ENCODE results near the gene NKAPD1.
"Not testable (repeated sequence)": the region's sequence is repeated elsewhere in the genome, so short reads cannot be mapped to it uniquely, and the experiment has no call there.

The NKAPD1 gene

DNA sequence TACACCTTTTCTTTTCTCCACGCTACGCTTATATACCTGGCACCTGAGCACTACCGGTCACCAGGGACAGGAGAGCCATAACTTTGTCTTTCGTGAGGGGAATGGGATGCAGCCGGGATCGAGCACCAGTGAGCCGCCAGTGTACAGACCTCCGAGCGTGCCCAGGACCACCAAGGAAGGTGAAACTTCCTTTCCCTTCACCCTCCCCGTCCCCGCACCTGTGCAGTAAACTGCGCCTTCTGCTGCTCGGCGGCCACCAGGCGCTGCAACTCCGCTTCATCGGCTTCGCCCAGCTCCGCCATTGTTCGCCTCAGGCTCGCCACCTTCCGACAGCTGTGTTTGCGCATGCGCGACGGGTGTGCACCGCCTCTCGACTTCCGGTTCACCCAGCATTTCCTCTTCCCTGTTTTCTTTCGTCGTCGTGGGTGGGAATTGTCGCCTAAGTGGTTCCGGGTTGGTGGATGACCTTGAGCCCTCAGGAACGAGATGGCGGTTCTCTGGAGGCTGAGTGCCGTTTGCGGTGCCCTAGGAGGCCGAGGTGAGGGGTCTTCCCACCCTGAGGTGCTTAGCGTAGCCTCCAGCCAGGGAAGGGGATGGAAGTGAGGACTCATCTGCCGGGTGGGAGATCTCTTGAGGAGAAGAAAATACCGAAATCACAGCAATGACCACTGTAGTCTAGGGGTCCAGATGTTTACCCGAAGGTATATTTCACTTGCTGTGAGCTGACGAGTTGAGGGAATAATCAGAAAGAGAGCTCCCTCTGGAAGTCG, 12.5 kb downstream of the NKAPD1 start, which contains the start of the genes SDHD and TIMM8B:
TSS of gene SDHD (plus strand) at position 452 of the 770 bp plus-strand sequence. CDS start at position 487, 35 bp downstream.
TSS of gene TIMM8B (minus strand) at position 335 of the 770 bp plus-strand sequence. CDS start at position 302, 33 bp downstream.
- TF ChIP-seq, protein P1, sequence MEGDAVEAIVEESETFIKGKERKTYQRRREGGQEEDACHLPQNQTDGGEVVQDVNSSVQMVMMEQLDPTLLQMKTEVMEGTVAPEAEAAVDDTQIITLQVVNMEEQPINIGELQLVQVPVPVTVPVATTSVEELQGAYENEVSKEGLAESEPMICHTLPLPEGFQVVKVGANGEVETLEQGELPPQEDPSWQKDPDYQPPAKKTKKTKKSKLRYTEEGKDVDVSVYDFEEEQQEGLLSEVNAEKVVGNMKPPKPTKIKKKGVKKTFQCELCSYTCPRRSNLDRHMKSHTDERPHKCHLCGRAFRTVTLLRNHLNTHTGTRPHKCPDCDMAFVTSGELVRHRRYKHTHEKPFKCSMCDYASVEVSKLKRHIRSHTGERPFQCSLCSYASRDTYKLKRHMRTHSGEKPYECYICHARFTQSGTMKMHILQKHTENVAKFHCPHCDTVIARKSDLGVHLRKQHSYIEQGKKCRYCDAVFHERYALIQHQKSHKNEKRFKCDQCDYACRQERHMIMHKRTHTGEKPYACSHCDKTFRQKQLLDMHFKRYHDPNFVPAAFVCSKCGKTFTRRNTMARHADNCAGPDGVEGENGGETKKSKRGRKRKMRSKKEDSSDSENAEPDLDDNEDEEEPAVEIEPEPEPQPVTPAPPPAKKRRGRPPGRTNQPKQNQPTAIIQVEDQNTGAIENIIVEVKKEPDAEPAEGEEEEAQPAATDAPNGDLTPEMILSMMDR (IDR thresholded peaks at IDR 0.05; ENCODE audit: extremely low read depth, insufficient read depth, missing control alignments): no peak
- DNase-seq (ENCODE audit: low spot score): peak; percentile 90
- in situ Hi-C loops (cut with MboI; ENCODE audit: low pct_unique_long_range_greater_than_20kb, low sequenced_read_pairs, unreplicated experiment): no loop called here

DNA sequence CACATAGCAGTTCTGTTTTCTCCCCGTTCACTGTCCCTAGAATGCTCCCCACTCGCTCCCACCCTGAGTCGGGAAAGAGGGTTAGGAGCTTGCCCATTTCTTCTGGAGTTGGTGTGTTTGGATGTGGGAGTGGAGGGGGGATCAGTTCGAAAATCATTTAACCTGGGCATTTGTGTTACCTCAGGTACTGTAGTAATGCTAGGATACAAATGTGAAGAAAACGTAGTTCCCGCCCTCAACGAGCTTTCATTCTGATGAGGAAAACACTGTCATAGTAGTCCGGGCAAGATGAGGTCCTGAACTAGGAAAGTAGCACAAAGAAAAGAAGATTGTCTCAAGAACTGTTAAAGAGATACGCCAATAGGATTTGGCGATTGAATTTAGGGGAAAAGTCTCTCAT, 13.1 kb downstream of the NKAPD1 start:
- TF ChIP-seq, protein P1 (IDR thresholded peaks at IDR 0.05; ENCODE audit: extremely low read depth, insufficient read depth, missing control alignments): no peak
- in situ Hi-C loops (cut with MboI; ENCODE audit: low pct_unique_long_range_greater_than_20kb, low sequenced_read_pairs, unreplicated experiment): no loop called here
- DNase-seq (ENCODE audit: low spot score): no peak

DNA sequence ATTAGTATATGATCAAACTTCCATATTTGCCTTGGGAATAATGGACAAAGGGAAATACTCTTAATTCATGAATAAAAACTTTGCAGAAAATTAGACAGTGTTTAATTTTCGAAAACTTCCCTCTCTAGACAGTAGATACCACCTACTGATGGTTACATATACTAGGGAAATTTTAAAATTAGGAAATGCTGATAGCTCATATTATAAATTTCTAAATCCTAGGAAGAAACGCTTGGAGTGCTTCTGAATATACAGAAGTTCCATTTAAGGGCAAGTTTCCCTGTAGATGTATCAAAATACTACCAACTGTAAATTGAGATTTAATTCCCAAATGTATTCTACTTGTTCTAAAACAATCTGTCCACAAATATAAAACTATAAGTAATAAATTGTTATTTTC, 21.2 kb downstream of the NKAPD1 start:
- in situ Hi-C loops (cut with MboI; ENCODE audit: low pct_unique_long_range_greater_than_20kb, low sequenced_read_pairs, unreplicated experiment); DNase-seq (ENCODE audit: low spot score): not testable (repeated sequence)

DNA sequence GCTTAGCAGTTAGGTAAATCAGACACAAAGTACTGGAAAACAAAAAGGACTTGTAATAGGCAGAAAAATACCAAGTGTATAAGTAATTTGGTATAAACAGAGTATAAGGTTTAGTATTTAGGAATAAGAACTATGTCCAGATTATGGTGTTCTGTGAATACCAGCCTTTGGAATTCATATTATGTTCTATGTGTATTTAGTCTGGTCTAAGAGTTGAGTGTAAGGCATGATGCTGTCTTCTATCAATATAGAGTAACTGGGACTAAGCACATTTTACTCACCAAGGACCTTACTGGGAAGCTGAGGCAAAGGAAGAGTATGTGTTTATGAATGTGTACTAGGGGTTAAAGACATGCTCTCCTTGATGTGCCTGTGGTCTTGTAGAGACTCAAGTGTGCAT, 22.1 kb downstream of the NKAPD1 start:
- DNase-seq (ENCODE audit: low spot score): no peak
- in situ Hi-C loops (cut with MboI; ENCODE audit: low pct_unique_long_range_greater_than_20kb, low sequenced_read_pairs, unreplicated experiment): no loop called here
- TF ChIP-seq, protein P1 (IDR thresholded peaks at IDR 0.05; ENCODE audit: extremely low read depth, insufficient read depth, missing control alignments): no peak

DNA sequence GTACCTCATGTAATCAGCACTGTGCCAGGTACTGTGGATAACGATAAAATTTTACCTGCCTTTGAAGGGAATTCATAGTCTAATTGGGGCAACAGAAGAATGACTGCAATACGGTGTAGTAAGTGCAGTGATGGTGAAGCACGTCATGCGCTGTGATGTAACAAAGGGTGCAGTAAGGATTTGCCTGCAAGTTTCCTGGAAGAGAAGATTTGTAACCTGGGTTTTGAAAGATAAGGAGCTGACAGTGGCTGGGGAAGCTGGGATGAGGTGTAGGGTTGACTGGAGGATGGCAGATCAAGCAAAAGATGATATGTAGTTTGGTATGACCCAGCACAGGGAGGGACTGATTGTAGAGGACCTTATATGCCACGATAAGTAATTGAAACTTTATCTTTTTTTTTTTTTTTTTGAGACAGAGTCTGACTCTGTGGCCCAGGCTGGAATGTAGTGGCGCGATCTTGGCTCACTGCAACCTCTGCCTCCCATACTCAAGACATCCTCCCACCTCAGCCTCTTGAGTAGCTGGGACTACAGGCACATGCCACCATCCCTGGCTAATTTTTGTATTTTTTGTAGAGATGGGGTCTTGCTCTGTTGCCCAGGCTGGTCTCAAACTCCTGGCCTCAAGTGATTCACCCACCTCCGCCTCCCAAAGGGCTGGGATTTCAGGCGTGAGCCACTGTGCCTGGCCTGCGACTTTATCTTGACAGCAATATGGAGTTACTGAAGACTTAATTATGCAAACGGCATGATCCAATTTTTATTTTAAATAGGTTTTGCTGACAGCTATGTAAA, 23.8 kb downstream of the NKAPD1 start:
- no peak for DNase-seq (ENCODE audit: low spot score)
- TF ChIP-seq, protein P1 (IDR thresholded peaks at IDR 0.05; ENCODE audit: extremely low read depth, insufficient read depth, missing control alignments): no peak
- in situ Hi-C loops (cut with MboI; ENCODE audit: low pct_unique_long_range_greater_than_20kb, low sequenced_read_pairs, unreplicated experiment): no loop called here

DNA sequence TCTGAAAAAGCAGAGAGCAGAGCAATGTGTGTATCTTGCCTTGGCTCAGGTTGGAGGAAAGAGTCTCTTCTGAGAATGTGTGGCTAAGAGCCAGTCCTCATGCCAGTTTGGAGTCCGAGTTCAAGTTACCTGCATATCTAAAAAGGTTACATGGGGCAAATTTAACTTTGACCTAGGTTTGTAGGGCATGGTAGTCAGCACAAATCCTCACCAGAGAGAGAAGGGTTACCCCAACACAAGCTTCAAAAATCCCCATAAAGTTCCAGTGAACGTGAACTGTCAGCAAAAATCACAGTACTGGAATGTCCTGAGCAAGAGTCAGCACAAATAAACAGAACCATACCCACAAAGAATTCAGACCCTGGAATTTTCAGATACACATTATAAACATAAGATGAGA, 26.4 kb downstream of the NKAPD1 start:
- in situ Hi-C loops (cut with MboI; ENCODE audit: low pct_unique_long_range_greater_than_20kb, low sequenced_read_pairs, unreplicated experiment): no loop called here
- no peak for DNase-seq (ENCODE audit: low spot score)
- TF ChIP-seq, protein P1 (IDR thresholded peaks at IDR 0.05; ENCODE audit: extremely low read depth, insufficient read depth, missing control alignments): no peak

DNA sequence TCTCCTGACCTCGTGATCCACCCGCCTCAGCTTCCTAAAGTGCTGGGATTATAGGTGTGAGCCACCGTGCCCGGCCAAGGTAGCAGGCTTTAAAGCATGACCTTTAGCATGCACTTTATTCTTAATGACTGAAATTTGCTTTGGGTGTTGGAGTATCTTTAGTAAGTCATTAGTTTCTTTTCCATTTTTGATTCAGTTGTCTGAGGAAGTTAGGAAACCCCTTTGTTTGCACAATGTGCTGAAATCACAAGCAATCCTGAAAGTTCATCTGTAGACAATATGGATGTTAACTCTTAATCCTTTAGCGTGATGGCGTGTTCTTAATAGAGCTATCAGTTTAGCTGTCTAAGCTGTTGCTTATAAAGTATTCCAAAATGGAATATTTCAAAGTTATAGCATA, 29.3 kb downstream of the NKAPD1 start:
- in situ Hi-C loops (cut with MboI; ENCODE audit: low pct_unique_long_range_greater_than_20kb, low sequenced_read_pairs, unreplicated experiment): no loop called here
- TF ChIP-seq, protein P1 (IDR thresholded peaks at IDR 0.05; ENCODE audit: extremely low read depth, insufficient read depth, missing control alignments): no peak
- DNase-seq (ENCODE audit: low spot score): no peak

Data from GM13977 (cell line).